ENCODE measurements around the gene PTPN4. TPM values are rescaled to one million over a fixed set of nuclear protein-coding genes. Genes with fewer than 3 reads are reported as not detected.

PTPN4 gene
- total and polyA plus RNA-seq, 3 donors from 2014 or later: 19.7 to 80.5 (median 58.5) TPM

- no peak overlapping the region for H3K4me3 ChIP-seq
- H3K27me3 ChIP-seq: no peaks in the 10 kb centered on the region
- intact Hi-C loops (cut with DNase I; ENCODE audit: low total_unique reads): no loop called here
- DNase-seq: no peak
- no peaks in the 10 kb centered on the region for H3K4me1 ChIP-seq
- no peak overlapping the region for H3K27ac ChIP-seq
- H3K36me3 ChIP-seq (ENCODE audit: low read depth, missing control alignments): no peaks in the 10 kb centered on the region
- H3K9me3 ChIP-seq: no peaks in the 10 kb centered on the region
- TF ChIP-seq POLR2A (IDR thresholded peaks at IDR 0.05) (no peak), CTCF (IDR thresholded peaks at IDR 0.05) (no peak)
- 98 to 100% methylated on average over 2 of the region's 2 CpGs for WGBS, 2 donors
These were observed 141.3 kb downstream of the PTPN4 start for GRCh38 chr2:119901013-119901412.

DNA sequence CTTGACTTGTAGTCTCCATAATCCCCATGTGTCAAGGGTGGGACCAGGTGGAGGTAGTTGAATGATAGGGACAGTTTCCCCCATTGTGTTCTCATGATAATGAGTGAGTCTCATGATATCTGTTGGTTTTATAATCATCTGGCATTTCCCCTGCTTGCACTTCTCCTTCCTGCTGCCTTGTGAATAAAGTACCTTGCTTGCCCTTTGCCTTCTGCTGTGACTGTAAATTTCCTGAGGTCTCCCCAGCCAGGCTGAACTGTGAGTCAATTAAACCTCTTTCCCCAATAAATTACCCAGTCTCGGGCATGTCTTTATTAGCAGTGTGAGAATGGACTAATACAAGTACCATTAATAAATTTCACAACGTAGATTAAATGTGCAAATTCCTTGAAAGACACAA is 150.8 kb downstream of the PTPN4 start:
- Histone ChIP-seq H3K27ac (no peak overlapping the region), H3K4me3 (no peak overlapping the region), H3K4me1 (no peaks in the 10 kb centered on the region), H3K9me3 (no peaks in the 10 kb centered on the region), H3K36me3 (ENCODE audit: low read depth, missing control alignments) (no peaks in the 10 kb centered on the region), H3K27me3 (no peaks in the 10 kb centered on the region)
- 74 to 78% methylated on average over 2 of the region's 2 CpGs for WGBS, 2 donors
- DNase-seq: no peak
- TF ChIP-seq CTCF (IDR thresholded peaks at IDR 0.05): no peak
- TF ChIP-seq POLR2A (IDR thresholded peaks at IDR 0.05): no peak
- intact Hi-C loops (cut with DNase I; ENCODE audit: low total_unique reads): no loop called here

- no peak overlapping the region for H3K27ac ChIP-seq
- intact Hi-C loops (cut with DNase I; ENCODE audit: low total_unique reads): no loop called here
- DNase-seq: no peak
- H3K9me3 ChIP-seq: no peaks in the 10 kb centered on the region
- WGBS, 2 donors: 93 to 94% methylated on average over 1 of the region's 1 CpG
- TF ChIP-seq CTCF (IDR thresholded peaks at IDR 0.05) (no peak), POLR2A (IDR thresholded peaks at IDR 0.05) (no peak)
- no peaks in the 10 kb centered on the region for H3K4me1 ChIP-seq
- H3K36me3 ChIP-seq (ENCODE audit: low read depth, missing control alignments): no peaks in the 10 kb centered on the region
- no peaks in the 10 kb centered on the region for H3K27me3 ChIP-seq
- H3K4me3 ChIP-seq: no peak overlapping the region
These were observed 154.5 kb downstream of the PTPN4 start for GRCh38 chr2:119914266-119914665.

- no peak overlapping the region for H3K4me3 ChIP-seq
- intact Hi-C loops (cut with DNase I; ENCODE audit: low total_unique reads): no loop called here
- no peak for TF ChIP-seq POLR2A (IDR thresholded peaks at IDR 0.05)
- TF ChIP-seq CTCF (IDR thresholded peaks at IDR 0.05): no peak
These were observed 162.1 kb downstream of the PTPN4 start for GRCh38 chr2:119921825-119922224.

DNA sequence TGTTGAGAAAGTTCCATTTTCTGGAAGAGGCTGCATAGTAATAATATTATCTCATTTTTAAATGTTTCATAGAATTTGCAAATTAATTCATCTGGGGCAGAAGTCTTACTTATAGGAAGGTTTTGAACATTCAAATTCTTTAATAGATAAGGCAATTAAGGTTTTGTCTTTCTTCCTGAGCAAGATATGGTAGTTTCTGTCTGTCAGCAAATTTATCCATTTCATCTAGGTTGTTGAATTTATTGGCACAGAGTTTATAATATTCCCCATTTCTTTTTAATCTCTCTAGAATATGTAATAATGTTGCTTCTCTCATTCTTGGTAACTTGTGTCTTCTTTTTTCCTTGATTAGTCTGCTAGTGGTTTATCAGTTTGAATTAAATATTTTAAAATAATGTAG is 163.0 kb downstream of the PTPN4 start:
- intact Hi-C loops (cut with DNase I; ENCODE audit: low total_unique reads): no loop called here
- Histone ChIP-seq H3K4me3 (no peak overlapping the region), H3K9me3 (no peaks in the 10 kb centered on the region), H3K27me3 (no peaks in the 10 kb centered on the region), H3K27ac (no peak overlapping the region), H3K36me3 (ENCODE audit: low read depth, missing control alignments) (no peaks in the 10 kb centered on the region), H3K4me1 (no peaks in the 10 kb centered on the region)
- no peak for DNase-seq
- no peak for TF ChIP-seq CTCF (IDR thresholded peaks at IDR 0.05)
- TF ChIP-seq POLR2A (IDR thresholded peaks at IDR 0.05): no peak

More at GRCh38 chr2:119921825-119922224, 162.1 kb downstream of the PTPN4 start:
- no peaks in the 10 kb centered on the region for H3K4me1 ChIP-seq
- no peak overlapping the region for H3K27ac ChIP-seq
- DNase-seq: no peak
- 97 to 100% methylated on average over 1 of the region's 1 CpG for WGBS, 2 donors
- no peaks in the 10 kb centered on the region for H3K36me3 ChIP-seq (ENCODE audit: low read depth, missing control alignments)
- no peaks in the 10 kb centered on the region for H3K9me3 ChIP-seq
- no peaks in the 10 kb centered on the region for H3K27me3 ChIP-seq

All from testis (tissue), 3 donors.